Activated naive CD8-positive, alpha-beta T cell (primary cell): Measurements from ENCODE around the gene RNF212.
A peak's percentile ranks its signal among the peaks of the same experiment; 100 is the strongest.

Experiments
- H3K27ac Mint-ChIP-seq: one replicate; pipeline ENCODE4 v1.8.0; 2021; ENCODE audit warnings: mixed read lengths
- H3K27me3 Mint-ChIP-seq: one replicate; pipeline ENCODE4 v1.8.0; 2021; ENCODE audit warnings: mixed read lengths
- H3K36me3 Mint-ChIP-seq: one replicate; pipeline ENCODE4 v1.8.0; 2021; ENCODE audit warnings: mixed read lengths
- H3K4me1 Mint-ChIP-seq: one replicate; pipeline ENCODE4 v1.8.0; 2021; ENCODE audit warnings: low read depth, mixed read lengths
- H3K4me3 Mint-ChIP-seq: one replicate; pipeline ENCODE4 v1.8.0; 2021; ENCODE audit warnings: mild to moderate bottlenecking, mixed read lengths
- H3K9me3 Mint-ChIP-seq: one replicate; pipeline ENCODE4 v1.8.0; 2021; ENCODE audit warnings: low read depth, mixed read lengths

Gene RNF212, protein sequence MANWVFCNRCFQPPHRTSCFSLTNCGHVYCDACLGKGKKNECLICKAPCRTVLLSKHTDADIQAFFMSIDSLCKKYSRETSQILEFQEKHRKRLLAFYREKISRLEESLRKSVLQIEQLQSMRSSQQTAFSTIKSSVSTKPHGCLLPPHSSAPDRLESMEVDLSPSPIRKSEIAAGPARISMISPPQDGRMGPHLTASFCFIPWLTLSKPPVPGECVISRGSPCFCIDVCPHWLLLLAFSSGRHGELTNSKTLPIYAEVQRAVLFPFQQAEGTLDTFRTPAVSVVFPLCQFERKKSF

DNA sequence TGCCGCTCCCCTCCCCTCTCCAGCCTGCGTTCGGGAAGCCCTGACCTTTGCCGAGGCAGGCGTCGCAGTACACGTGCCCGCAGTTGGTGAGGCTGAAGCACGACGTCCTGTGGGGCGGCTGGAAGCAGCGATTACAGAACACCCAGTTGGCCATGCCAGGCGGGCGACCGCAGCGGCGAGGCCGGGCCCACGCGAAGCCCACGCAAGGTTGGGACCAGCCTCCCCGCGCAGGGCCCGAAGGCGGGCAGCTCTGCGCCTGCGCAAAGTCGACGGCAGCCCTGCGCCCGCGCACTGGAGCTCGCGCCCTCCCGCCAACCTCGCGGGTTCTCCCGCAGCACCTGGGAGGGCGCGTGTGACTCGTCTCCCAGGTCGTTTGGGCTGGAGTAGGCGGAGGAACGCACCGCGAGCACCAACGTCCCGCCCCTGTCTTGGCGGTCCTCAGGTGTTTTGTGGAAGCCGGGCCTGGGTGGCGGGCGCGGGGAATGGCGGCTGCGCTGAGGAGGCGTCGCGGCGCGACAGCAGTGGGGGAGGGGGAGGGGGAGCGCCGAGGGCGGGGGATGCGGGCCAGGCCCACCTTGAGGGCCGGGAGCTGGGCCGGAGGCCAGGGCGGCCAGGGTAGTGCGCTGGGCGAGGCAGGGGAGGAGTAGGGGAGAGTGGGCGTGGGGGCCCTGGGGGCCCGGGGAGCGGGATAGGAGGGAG lies at the start of gene RNF212:
RNF212 (minus strand) TSS at position 254 of the 699 bp plus-strand sequence; CDS start at position 154, 100 bp downstream.
- H3K27me3 Mint-ChIP-seq = peaks cover 28% of the 10 kb centered on the region
- H3K4me1 Mint-ChIP-seq = peaks cover 2% of the 10 kb centered on the region
- no peaks in the 10 kb centered on the region for H3K9me3 Mint-ChIP-seq
- no peak within 1 kb of the TSS for H3K27ac Mint-ChIP-seq
- no peak within 1 kb of the TSS for H3K4me3 Mint-ChIP-seq
- peaks cover 2% of the 10 kb centered on the region for H3K36me3 Mint-ChIP-seq

DNA sequence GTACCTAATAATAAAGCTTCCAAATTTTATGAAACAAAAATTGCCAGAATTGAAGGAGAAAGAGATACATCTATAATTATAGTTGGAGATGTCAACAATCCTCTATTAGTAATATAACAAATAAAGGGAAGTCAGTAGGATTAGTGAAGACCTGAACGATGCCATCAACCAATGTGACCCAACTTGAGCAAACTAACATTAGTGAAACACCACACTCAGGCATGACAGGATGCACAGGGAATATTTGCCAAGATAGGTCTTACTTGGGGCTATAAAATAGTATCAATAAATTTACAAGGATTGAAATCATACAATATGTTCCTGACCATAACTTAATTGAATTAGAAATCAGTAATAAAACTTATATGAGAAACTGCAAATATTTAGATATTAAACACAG lies 47.0 kb upstream of the RNF212 start:
- Mint-ChIP-seq H3K4me3 (no peak overlapping the region), H3K9me3 (peaks cover 6% of the 10 kb centered on the region), H3K36me3 (peaks cover 8% of the 10 kb centered on the region), H3K27ac (no peak overlapping the region), H3K4me1 (peaks cover 5% of the 10 kb centered on the region), H3K27me3 (no peaks in the 10 kb centered on the region)

DNA sequence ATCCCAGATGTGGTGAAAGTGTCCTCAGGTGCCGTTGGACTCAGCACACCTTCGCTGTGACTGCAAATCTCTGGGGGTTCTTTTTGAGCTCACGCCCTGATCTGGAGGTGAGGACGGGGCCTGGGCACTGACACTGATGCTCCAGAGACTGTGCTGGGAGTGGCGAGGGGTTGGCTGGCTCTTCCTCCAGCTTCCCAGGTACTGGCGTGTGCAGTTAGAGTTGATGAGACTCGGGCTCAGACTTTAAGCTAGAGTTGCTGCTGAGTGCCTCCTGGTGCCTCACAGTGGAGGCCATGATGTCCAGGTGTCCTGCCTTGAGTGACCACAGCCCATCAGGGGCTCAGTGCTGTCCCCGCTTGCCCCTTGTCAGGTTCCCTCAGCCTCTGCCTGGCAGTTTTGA lies 42.7 kb upstream of the RNF212 start:
- peaks cover 6% of the 10 kb centered on the region for H3K9me3 Mint-ChIP-seq
- peaks cover 8% of the 10 kb centered on the region for H3K36me3 Mint-ChIP-seq
- H3K27ac Mint-ChIP-seq = no peak overlapping the region
- peaks cover 3% of the 10 kb centered on the region for H3K4me1 Mint-ChIP-seq
- H3K27me3 Mint-ChIP-seq = peaks cover 5% of the 10 kb centered on the region
- no peak overlapping the region for H3K4me3 Mint-ChIP-seq

DNA sequence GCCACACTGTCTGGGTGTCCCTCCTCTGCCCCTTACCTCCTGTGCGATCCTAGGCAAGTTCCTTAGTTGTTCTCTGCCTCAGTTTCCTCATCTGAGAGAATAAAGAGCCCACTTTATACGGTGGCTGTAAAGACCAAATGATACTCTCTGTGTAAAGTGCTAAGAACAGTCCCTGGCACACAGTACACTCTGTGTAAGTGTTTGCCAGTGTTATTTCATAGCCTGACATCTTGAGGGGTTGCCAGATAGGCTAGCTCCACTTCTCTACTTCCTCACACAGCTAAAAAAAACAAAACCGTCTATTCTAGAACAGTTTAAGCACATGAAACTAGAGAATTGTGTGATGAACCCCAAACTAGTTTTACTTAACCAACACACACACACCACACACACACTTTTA lies 42.0 kb upstream of the RNF212 start:
- H3K9me3 Mint-ChIP-seq = peaks cover 6% of the 10 kb centered on the region
- no peak overlapping the region for H3K27ac Mint-ChIP-seq
- H3K36me3 Mint-ChIP-seq = peaks cover 8% of the 10 kb centered on the region
- H3K4me3 Mint-ChIP-seq = no peak overlapping the region
- H3K4me1 Mint-ChIP-seq = peaks cover 3% of the 10 kb centered on the region
- peaks cover 5% of the 10 kb centered on the region for H3K27me3 Mint-ChIP-seq

DNA sequence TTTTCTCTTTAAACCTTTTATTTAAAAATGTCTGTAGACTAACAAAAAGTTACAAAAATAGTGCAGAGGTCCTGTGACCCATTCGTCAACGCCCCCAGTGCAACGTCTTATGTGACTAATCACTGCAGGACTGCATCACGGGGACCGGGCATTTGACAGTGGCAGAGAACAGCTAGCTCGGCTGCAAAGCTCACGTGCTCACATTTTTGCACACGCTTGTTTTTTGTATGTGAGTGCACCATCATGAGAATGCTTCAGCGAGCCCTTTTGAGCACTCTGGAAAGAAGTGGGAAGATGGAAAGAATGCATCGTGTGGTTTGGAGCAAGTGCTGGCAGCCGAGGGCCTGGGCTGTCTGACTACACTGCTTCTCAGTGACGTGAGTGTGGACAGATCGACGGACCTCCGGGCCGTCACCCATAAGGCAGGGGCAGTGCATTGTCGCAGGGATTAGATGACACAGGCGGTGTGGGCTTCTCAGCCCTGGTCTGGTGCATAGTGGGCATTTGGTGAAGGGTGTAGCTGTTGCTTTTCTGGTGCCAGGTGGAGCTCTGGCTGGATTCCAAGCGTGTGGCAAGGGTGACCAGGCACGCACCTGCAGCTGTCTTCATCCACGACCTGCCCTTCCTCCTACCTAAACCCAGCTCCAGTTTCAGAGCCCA lies 41.3 kb upstream of the RNF212 start:
- peaks cover 8% of the 10 kb centered on the region for H3K36me3 Mint-ChIP-seq
- H3K4me1 Mint-ChIP-seq = peaks cover 3% of the 10 kb centered on the region
- H3K4me3 Mint-ChIP-seq = no peak overlapping the region
- H3K9me3 Mint-ChIP-seq = peaks cover 6% of the 10 kb centered on the region
- peaks cover 5% of the 10 kb centered on the region for H3K27me3 Mint-ChIP-seq
- H3K27ac Mint-ChIP-seq = no peak overlapping the region

DNA sequence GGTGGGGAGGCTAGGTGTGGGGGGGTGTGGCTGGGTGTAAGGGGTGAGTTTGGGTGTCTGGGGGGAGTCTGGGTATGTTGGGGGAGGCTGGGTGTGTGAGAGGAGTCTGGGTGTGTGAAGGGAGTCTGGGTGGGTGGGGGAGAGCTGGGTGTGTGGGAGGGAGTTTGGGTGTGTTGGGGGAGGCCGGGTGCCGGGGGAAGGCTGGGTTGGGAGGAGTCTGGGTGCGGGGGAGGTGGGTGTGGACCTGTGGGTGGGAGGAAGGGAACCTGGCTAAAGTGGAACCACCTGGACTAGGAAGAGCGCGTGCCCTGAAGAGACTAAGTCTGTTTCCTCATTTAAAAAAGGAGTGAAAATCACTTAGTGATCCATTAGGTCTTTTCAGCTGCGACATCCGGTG lies 40.8 kb upstream of the RNF212 start:
- H3K27ac Mint-ChIP-seq = no peak overlapping the region
- H3K4me3 Mint-ChIP-seq = no peak overlapping the region
- H3K27me3 Mint-ChIP-seq = peaks cover 5% of the 10 kb centered on the region
- H3K9me3 Mint-ChIP-seq = peaks cover 6% of the 10 kb centered on the region
- H3K4me1 Mint-ChIP-seq = peaks cover 3% of the 10 kb centered on the region
- H3K36me3 Mint-ChIP-seq = peaks cover 6% of the 10 kb centered on the region

DNA sequence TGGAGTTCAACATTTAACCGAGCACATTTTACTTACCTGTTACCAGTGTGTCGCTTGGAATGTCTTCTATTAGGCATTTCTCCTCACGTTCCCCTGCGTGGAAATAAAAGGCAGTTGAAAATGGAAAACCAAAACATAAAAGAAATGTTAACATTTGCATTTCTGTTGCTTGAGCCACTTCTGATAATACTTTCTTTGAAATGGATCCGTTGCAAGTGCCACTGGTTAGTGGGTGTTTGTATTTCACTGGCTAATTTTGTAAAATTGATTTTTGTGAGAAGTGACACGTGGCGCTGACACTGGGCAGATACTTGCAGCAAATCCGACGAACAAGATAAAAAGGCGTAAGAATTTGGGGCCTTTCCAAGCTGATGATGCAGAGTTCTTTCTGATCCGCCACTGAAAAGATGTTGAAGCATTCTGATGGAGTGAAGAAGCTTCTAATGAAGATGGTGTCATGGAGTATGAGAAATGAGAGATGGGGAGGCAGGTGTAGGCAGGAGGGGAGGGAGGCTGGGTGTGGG lies 40.3 kb upstream of the RNF212 start:
- peaks cover 3% of the 10 kb centered on the region for H3K4me1 Mint-ChIP-seq
- H3K4me3 Mint-ChIP-seq = no peak overlapping the region
- H3K27me3 Mint-ChIP-seq = peaks cover 5% of the 10 kb centered on the region
- peaks cover 6% of the 10 kb centered on the region for H3K36me3 Mint-ChIP-seq
- no peak overlapping the region for H3K27ac Mint-ChIP-seq
- H3K9me3 Mint-ChIP-seq = peaks cover 6% of the 10 kb centered on the region

DNA sequence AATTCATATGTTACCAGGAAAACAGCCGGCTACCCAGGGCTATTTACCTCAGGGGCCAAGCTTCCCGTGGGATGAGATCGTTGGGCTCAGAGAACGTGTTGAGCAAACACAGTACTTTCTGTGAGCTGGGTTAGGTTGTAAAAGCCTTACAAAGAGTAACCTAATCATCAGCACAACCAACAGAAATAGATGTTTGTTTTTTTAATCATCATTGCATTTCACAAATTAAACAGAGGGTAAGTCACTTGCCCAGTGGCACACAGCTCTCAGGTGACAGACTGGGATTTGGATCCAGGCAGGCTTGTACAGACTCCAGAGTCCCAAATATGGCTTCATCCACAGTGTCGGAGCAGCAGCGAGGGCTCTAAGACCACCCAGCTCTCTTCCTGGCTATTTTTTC lies 38.9 kb upstream of the RNF212 start:
- H3K36me3 Mint-ChIP-seq = no peaks in the 10 kb centered on the region
- H3K4me3 Mint-ChIP-seq = no peak overlapping the region
- peaks cover 5% of the 10 kb centered on the region for H3K27me3 Mint-ChIP-seq
- no peak overlapping the region for H3K27ac Mint-ChIP-seq
- H3K4me1 Mint-ChIP-seq = peaks cover 3% of the 10 kb centered on the region
- no peaks in the 10 kb centered on the region for H3K9me3 Mint-ChIP-seq

DNA sequence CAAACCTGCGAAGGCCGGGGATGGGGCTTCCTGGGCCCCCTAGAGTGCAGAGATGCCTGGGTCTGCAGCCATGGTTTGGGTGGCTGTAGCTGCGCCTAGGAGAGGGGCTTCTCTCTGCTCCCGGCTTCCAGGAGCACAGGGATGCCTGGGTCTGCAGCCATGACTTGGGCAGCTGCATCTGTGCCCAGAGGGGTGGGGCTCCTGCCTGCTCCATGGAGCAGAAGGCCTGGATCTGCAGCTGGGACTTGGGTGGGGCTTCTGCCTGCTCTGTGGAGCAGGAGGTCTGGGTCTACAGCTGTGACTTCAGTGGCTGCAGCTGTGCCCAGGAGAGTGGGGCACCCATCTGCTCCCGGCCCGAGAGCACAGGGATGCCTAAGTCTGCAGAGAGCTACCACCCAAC lies 38.2 kb upstream of the RNF212 start:
- no peaks in the 10 kb centered on the region for H3K36me3 Mint-ChIP-seq
- H3K27ac Mint-ChIP-seq = no peak overlapping the region
- H3K27me3 Mint-ChIP-seq = peaks cover 5% of the 10 kb centered on the region
- peaks cover 3% of the 10 kb centered on the region for H3K4me1 Mint-ChIP-seq
- no peak overlapping the region for H3K4me3 Mint-ChIP-seq
- H3K9me3 Mint-ChIP-seq = no peaks in the 10 kb centered on the region

DNA sequence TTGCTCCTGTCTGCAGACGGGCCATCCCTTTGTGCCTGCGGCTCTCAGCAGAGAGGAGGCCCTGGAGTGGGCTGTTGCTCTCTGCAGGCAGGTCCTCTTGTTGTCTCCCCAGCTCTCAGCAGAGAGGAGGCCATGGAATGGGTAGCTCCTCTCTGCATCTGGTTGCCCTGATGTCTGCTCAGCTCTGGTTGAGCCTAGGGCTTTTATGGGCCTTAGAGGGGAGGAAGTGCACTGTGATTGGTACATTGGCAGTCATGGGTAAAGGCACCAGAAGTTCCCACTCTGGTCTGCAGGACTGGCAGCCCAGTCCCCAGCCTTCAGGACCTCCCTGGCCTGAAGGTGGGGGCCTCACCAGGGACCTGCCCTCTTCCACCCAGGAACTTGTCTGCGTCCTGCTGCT lies 37.5 kb upstream of the RNF212 start:
- Mint-ChIP-seq H3K9me3 (no peaks in the 10 kb centered on the region), H3K27ac (no peak overlapping the region), H3K4me3 (no peak overlapping the region), H3K27me3 (peaks cover 5% of the 10 kb centered on the region), H3K36me3 (no peaks in the 10 kb centered on the region), H3K4me1 (peaks cover 3% of the 10 kb centered on the region)

DNA sequence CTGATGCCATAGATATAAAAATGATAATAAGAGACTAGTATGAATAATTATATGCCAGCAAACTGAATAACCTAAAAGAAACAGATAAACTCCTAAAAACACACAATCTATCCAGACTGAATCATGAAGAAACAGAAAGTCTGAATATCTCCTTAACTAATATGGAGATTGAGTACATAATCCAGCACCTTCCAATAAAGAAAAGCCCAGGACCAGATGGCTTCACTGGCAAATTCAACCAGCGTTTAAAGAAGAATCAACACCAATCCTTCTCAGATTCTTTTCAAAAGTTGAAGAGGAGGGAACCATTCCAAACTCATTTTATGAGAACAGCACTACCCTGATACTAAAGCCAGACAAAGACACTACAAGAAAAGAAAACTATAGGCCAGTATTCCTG lies 26.5 kb upstream of the RNF212 start:
- Mint-ChIP-seq H3K4me3 (no peak overlapping the region), H3K27me3 (peaks cover 4% of the 10 kb centered on the region), H3K36me3 (no peaks in the 10 kb centered on the region), H3K4me1 (peaks cover 16% of the 10 kb centered on the region), H3K9me3 (no peaks in the 10 kb centered on the region), H3K27ac (no peak overlapping the region)

DNA sequence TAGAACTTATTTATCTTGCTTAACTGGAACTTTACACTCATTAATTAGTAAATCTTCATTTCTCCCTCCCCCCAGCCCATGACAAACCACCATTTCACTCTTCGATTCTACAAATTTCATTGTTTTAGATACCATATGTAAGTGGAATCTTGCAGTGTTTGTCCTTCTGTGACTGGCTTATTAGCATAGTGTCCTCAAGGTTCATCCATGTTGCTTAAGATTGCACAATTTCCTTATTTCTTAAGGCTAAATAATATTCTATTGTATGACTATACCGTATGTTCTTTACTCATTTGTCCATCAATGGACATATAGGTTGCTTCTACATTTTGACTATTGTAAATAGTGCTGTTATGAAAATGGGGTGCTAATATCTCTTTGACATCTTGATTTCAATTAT lies 24.5 kb upstream of the RNF212 start:
- Mint-ChIP-seq H3K27me3 (peaks cover 2% of the 10 kb centered on the region), H3K9me3 (no peaks in the 10 kb centered on the region), H3K27ac (no peak overlapping the region), H3K4me3 (peak overlapping the region; percentile 80), H3K36me3 (no peaks in the 10 kb centered on the region), H3K4me1 (peaks cover 16% of the 10 kb centered on the region)

DNA sequence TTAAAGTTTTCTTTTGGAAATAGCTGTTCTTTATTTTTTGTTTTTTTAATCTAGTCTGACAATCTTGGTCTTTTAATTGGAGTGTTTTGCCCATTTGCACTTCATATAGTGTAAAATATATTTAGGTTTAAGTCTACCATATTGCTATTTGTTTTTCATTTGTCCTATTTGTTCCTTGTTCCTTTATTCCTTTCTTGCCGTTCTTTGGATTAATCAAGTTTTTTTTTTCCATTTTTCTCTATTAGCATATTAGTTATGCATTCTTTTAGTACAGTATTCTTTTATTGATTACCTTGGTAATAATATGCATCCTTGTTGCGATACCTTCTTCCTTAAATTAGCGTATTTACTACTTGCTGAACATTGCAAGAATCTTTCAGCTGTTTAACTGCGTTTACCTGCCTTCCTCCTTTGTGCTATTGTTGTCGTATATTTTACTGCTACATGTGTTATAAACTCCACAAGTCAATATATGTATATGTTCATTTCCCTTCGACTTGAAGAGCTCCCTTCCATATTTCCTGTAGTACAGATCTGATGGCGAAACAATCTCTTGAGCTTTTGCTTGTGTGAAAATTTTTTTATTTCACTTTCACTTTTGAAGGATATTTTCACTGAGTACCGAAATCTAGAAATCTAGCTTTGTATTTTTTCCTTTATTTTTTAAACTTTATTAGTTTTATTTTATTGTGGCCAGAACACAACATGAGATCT lies 23.9 kb upstream of the RNF212 start:
- Mint-ChIP-seq H3K9me3 (no peaks in the 10 kb centered on the region), H3K4me1 (peaks cover 16% of the 10 kb centered on the region), H3K27ac (peak overlapping the region; percentile 29), H3K27me3 (peaks cover 2% of the 10 kb centered on the region), H3K36me3 (no peaks in the 10 kb centered on the region), H3K4me3 (peak overlapping the region; percentile 80)

DNA sequence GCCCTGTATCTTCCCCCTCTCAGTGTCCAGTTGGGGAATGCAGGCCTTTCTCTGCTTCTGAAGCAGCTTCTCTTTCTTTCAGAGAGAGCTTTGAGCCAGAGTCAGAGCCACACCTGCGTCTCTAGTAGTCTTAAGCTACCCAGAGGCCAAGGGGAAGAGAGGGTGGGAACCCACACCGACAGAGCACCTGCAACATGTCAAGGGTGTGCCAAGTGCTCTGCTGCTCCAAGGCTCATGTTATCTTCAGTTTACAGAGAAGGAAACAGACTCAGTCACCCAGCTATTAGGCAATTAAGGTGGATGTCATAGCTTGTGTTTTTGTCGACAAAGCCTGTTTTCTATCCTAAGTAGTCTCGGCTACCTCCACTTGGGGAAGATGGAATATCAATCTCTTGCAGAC lies 22.7 kb upstream of the RNF212 start:
- H3K9me3 Mint-ChIP-seq = no peaks in the 10 kb centered on the region
- peaks cover 2% of the 10 kb centered on the region for H3K27me3 Mint-ChIP-seq
- H3K4me1 Mint-ChIP-seq = peaks cover 16% of the 10 kb centered on the region
- H3K27ac Mint-ChIP-seq = no peak overlapping the region
- no peaks in the 10 kb centered on the region for H3K36me3 Mint-ChIP-seq
- H3K4me3 Mint-ChIP-seq = peak overlapping the region; percentile 57

DNA sequence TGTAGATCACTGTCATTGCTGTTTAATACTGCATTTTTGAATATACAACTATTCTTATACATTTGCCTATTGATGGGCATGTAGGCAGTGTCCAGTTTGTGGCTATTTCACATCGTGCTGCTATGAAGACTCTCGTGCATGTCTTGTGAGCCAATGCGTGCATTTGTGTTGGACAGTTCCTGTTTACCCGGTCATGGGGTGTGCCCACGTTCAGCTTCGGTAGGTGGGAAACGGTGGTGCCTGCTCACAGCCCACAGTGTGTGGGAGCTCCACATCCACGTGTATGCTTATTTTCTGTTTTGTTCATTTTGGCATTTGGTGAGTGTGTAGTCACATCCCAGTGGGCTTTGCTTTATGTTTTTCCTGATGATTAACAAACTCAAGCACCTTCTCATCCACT lies 19.7 kb upstream of the RNF212 start:
- Mint-ChIP-seq H3K9me3 (no peaks in the 10 kb centered on the region), H3K27me3 (no peaks in the 10 kb centered on the region), H3K27ac (no peak overlapping the region), H3K4me1 (peaks cover 17% of the 10 kb centered on the region), H3K4me3 (no peak overlapping the region), H3K36me3 (no peaks in the 10 kb centered on the region)
